Spleen (tissue), 11 donors: ENCODE data around the gene TRUB1. TPM values are rescaled to one million over a fixed set of nuclear protein-coding genes. Genes with fewer than 3 reads are reported as not detected.

ENCODE experiments used
- DNase-seq: peaks from one replicate; pipeline ENCODE4 v3.0.0-alpha.2; 2020
- H3K27ac ChIP-seq, 8 donors: fragments of 200-600 bp; sonication (generic) in 7 of 8; 1 replicate in 4 of 8; 2 replicates in 4 of 8; pipeline versions ENCODE4 v1.5.0 to v1.8.0; 2016 to 2021; ENCODE audit warnings: inconsistent platforms in 4 of 8, mild to moderate bottlenecking in 4 of 8, moderate library complexity in 1 of 8
- H3K27me3 ChIP-seq, 7 donors: fragments of 200-600 bp; sonication (generic) in 6 of 7; replicated peaks in 1 of 7; 1 replicate in 4 of 7; 2 replicates in 3 of 7; pipeline versions ENCODE4 v1.5.0 to v1.8.0; 2016 to 2021; ENCODE audit warnings: inconsistent platforms in 3 of 7, mild to moderate bottlenecking in 1 of 7
- H3K36me3 ChIP-seq, 6 donors: fragments of 200-600 bp; sonication (generic) in 5 of 6; 1 replicate in 4 of 6; 2 replicates in 2 of 6; pipeline versions ENCODE4 v1.5.0 to v1.8.0; 2016 to 2021; ENCODE audit warnings: inconsistent platforms in 2 of 6
- H3K4me1 ChIP-seq, 6 donors: fragments of 200-600 bp; sonication (generic) in 5 of 6; 1 replicate in 3 of 6; 2 replicates in 3 of 6; pipeline versions ENCODE4 v1.5.0 to v1.8.0; 2016 to 2021; ENCODE audit warnings: inconsistent platforms in 3 of 6
- H3K4me3 ChIP-seq, 8 donors: fragments of 200-600 bp; sonication (generic) in 7 of 8; 1 replicate in 4 of 8; 2 replicates in 4 of 8; pipeline versions ENCODE4 v1.5.0 to v1.8.0; 2016 to 2021; ENCODE audit warnings: inconsistent platforms in 4 of 8, mild to moderate bottlenecking in 4 of 8, moderate library complexity in 2 of 8
- H3K9me3 ChIP-seq, 8 donors: fragments of 200-600 bp; sonication (generic) in 7 of 8; 1 replicate in 4 of 8; 2 replicates in 4 of 8; pipeline versions ENCODE4 v1.5.0 to v1.8.0; 2016 to 2021; ENCODE audit warnings: inconsistent platforms in 4 of 8
- CTCF ChIP-seq, 11 experiments: fragments of 200-600 bp in 7 of 11; fragments of 450-650 bp in 4 of 11; sonication (generic) in 4 of 11; IDR thresholded peaks in 8 of 11; conservative IDR thresholded peaks in 3 of 11; 1 replicate in 7 of 11; 2 replicates in 4 of 11; pipeline versions ENCODE4 v1.4.0 to v1.8.0; 2016 to 2021; ENCODE audit warnings: antibody characterized with exemption in 11 of 11, inconsistent platforms in 4 of 11, mild to moderate bottlenecking in 1 of 11
- POLR2A ChIP-seq, 3 donors: fragments of 450-650 bp; IDR thresholded peaks; one replicate each; pipeline ENCODE4 v1.5.1; 2017; ENCODE audit warnings: antibody characterized with exemption in 3 of 3, mild to moderate bottlenecking in 1 of 3
- POLR2AphosphoS5 ChIP-seq, 3 donors: sonication (generic); formaldehyde crosslinking; IDR thresholded peaks; one replicate each; pipeline ENCODE4 v1.5.1; 2017; ENCODE audit warnings: antibody characterized with exemption in 3 of 3
- WGBS, 5 donors: extraction: QIAGEN DNeasy Blood & Tissue Kit in 3 of 5; methylation state at CpG; one replicate each; pipeline versions ENCODE4 v1.1.5 to v1.1.7; 2013 to 2018; 5-methylcytosine and 5-hydroxymethylcytosine counted together
- intact Hi-C: fragments of 100-400 bp; cut with DNase I; formaldehyde crosslinking; loops from one replicate; pipeline ENCODE4 v1.15.0; 2023; ENCODE audit warnings: low total_unique reads
- polyA plus RNA-seq, 3 donors: library from polyadenylated mRNA; stranded (reverse); fragments of 200-250 nt; gene quantifications; one replicate each; pipeline ENCODE4 v1.2.1, GENCODE V29; 2013
- small RNA-seq, 4 donors: library from RNA; depleted of rRNA; stranded (forward); fragments of <200 nt; gene quantifications; one replicate each; pipeline ENCODE3, GENCODE V24; 2016
- total RNA-seq, 7 donors: library from RNA; depleted of rRNA in 3 of 7; stranded (reverse); fragments of >200 nt in 3 of 7; fragmentation: NEBNext Ultra II Directional in 4 of 7; extraction: Animal tissue kit (Norgen Biotek cat#: 25700) in 4 of 7; gene quantifications; one replicate each; pipeline versions ENCODE4 v1.1.0 to v1.2.1, GENCODE V29; 2016 to 2021
- donor health status: healthy with polysubstance abuse.
- donor health status: DM: no; HTN: no; CAD: no; lungs with moderate emphysema.
- donor health status: DM: no; HTN: no; CAD: no.
- donor health status: Bipolar disorder and iron deficiency.
- donor health status: healthy.
- donor health status: DM: no; HTN: no; CAD: no.
- donor health status: DM: yes; HTN: yes; CAD: no.

The TRUB1 gene
- total and polyA plus RNA-seq, 10 donors = 4.8 to 22.8 (median 12.8) TPM

GRCh38 chr10:115024371-115024770, 86.4 kb downstream of the TRUB1 start:
- TF ChIP-seq POLR2AphosphoS5 (IDR thresholded peaks at IDR 0.05) (no peak), CTCF (IDR thresholded peaks at IDR 0.05 in 8 of 11, conservative IDR thresholded peaks at IDR 0.05 in 3 of 11) (no peak), POLR2A (IDR thresholded peaks at IDR 0.05) (no peak)
- 87 to 94% (median 88%) methylated on average over 9 of the region's 9 CpGs for WGBS, 5 donors

DNA sequence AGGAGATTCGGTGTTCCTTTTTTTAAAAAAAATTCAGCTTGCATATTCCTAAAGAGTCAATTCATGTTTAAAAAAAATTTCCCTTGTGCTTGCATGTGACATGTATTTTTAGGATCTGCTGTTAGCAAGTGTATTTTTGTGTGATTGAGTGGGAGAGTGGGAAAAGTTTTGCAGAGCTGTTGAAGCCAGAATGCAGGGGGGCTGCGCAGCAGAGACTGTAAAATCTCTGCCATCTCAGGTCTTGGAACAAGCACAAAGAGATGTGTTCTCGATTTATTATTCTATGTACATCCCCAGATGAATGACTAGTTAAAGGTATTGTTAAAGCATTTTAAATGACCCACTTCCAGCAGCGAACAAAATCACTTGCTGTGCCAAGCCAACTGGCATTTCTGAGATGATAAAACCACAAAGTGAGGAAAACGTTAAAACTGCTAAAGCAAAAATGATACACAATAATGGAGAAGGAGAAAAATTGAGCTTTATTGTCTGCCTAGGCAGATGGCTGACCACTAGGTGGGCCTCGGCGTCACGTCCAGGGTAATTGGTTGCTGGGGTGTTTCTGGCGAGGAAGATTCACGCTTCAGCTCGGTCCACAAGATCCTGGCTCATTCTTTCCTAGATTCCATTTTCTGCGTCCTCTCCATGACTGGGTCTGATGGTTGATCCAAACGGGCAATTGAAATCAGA, 88.2 kb downstream of the TRUB1 start:
- Histone ChIP-seq H3K4me1 (no peaks in the 10 kb centered on the region), H3K36me3 (no peaks in the 10 kb centered on the region), H3K27ac (no peak overlapping the region), H3K27me3 (no peaks in the 10 kb centered on the region), H3K9me3 (no peaks in the 10 kb centered on the region), H3K4me3 (no peak overlapping the region)
- 71 to 73% (median 72%) methylated on average over 13 of the region's 13 CpGs for WGBS, 5 donors
- intact Hi-C loops = no loop called here
- no peak for DNase-seq
- TF ChIP-seq CTCF (IDR thresholded peaks at IDR 0.05 in 8 of 11, conservative IDR thresholded peaks at IDR 0.05 in 3 of 11) (no peak), POLR2AphosphoS5 (IDR thresholded peaks at IDR 0.05) (no peak), POLR2A (IDR thresholded peaks at IDR 0.05) (no peak)

More at GRCh38 chr10:115024371-115024770, 86.4 kb downstream of the TRUB1 start:
- no peak overlapping the region for H3K27ac ChIP-seq
- no peaks in the 10 kb centered on the region for H3K4me1 ChIP-seq
- no peak for DNase-seq
- no peak overlapping the region for H3K4me3 ChIP-seq
- no peaks in the 10 kb centered on the region for H3K36me3 ChIP-seq
- no peaks in the 10 kb centered on the region for H3K9me3 ChIP-seq
- no peaks in the 10 kb centered on the region for H3K27me3 ChIP-seq
- intact Hi-C loops = no loop called here

DNA sequence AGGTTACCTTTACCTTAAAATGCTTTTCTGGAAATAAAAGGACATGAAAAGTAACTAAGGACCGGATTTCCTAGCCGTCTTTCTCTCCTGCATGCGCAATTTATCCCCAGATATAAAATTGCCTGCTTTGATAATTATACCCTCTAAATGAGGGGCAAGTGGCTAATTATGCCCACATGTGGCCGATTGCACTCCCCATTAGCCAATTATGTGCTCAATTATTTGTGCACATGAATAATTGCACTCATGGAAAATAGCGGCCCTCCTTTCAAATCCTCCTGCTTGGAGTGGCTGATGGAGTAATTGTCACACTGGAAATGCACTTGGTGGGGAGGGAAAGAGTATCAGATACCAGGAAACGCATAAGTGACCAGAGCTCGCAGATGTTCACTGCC, 88.7 kb downstream of the TRUB1 start:
- no peak overlapping the region for H3K27ac ChIP-seq
- no peaks in the 10 kb centered on the region for H3K27me3 ChIP-seq
- no peaks in the 10 kb centered on the region for H3K36me3 ChIP-seq
- no peak overlapping the region for H3K4me3 ChIP-seq
- no peak for DNase-seq
- no peak for TF ChIP-seq POLR2AphosphoS5 (IDR thresholded peaks at IDR 0.05)
- no peak for TF ChIP-seq POLR2A (IDR thresholded peaks at IDR 0.05)
- no peak for TF ChIP-seq CTCF (IDR thresholded peaks at IDR 0.05 in 8 of 11, conservative IDR thresholded peaks at IDR 0.05 in 3 of 11)
- WGBS, 5 donors = 87 to 93% (median 90%) methylated on average over 7 of the region's 7 CpGs
- intact Hi-C loops = no loop called here
- no peaks in the 10 kb centered on the region for H3K4me1 ChIP-seq
- no peaks in the 10 kb centered on the region for H3K9me3 ChIP-seq

Small RNA genes lying within 50 kb of the gene (small RNA-seq; reads per million reads assigned to genes)
- gene RNU6-1121P = 0 reads per million in 4 donors

Other genes with a start within 250 kb of the TRUB1 start
- gene FHIP2A, start 116.4 kb upstream of the TRUB1 start, total RNA-seq = 10 to 100 TPM; 28.2 to 37.5 (median 28.7) TPM
- 1 to 10 TPM; 4.6 to 6.4 (median 5.2) TPM for gene FHIP2A, start 116.4 kb upstream of the TRUB1 start, polyA plus RNA-seq
- 1 to 10 TPM in 6 of 7 donors, under 1 TPM in 1; 0.80 to 6.3 (median 3.8) TPM for gene ATRNL1, start 155.2 kb downstream of the TRUB1 start, total RNA-seq
- under 1 TPM; 0.29 to 0.80 (median 0.37) TPM for gene ATRNL1, start 155.2 kb downstream of the TRUB1 start, polyA plus RNA-seq